Hematopoietic multipotent progenitor cell treated with erythropoietin and hydrocortisone succinate and interleukin-3 and kit ligand, for 6 days (in vitro differentiated cells): ENCODE measurements around the gene WIPI1.
A peak's percentile ranks its signal among the peaks of the same experiment; 100 is the strongest.
"Not testable (repeated sequence)": the region's sequence is repeated elsewhere in the genome, so short reads cannot be mapped to it uniquely, and the experiment has no call there.

Experiments
- DNase-seq: peaks from one replicate; pipeline ENCODE4 v3.0.0-alpha.2; 2015

Gene WIPI1, protein sequence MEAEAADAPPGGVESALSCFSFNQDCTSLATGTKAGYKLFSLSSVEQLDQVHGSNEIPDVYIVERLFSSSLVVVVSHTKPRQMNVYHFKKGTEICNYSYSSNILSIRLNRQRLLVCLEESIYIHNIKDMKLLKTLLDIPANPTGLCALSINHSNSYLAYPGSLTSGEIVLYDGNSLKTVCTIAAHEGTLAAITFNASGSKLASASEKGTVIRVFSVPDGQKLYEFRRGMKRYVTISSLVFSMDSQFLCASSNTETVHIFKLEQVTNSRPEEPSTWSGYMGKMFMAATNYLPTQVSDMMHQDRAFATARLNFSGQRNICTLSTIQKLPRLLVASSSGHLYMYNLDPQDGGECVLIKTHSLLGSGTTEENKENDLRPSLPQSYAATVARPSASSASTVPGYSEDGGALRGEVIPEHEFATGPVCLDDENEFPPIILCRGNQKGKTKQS

DNA sequence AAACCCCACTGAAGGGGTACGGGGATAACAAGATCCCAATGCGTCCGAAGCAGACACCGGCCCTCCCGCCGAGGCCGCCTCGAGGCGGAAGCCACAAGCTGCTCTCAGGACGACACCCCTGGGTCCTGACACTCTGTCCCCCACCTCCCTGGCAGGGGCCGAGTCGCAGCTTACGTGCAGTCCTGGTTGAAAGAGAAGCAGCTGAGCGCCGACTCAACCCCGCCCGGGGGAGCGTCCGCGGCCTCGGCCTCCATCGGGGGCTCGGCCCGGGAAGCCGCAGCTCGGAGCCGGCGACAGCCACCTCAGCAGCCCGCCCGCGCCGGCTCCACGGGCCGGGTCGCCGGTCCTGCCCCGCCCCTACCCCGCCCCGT, at the start of gene WIPI1:
Gene WIPI1 (minus strand): TSS at position 329 of the 371 bp plus-strand sequence. CDS start 75 bp downstream, at position 254.
- DNase-seq, result no peak

DNA sequence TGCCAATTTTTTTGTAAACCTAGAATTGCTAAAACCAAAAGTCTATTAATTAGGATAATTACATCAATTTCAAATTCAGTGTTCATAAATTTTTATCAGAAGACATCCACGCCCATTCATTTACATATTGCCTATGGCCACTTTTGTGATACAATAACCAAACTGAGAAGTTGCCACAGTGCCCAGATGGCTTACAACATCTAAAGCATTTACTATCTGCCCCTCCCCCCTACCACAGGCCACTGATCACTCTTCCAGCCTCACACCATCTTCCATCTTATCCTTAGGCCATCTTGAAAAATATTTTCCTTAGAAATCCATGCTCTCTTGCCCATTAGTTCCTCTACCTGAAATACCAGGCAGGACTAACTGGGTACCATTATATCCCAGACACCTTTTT, 48.7 kb upstream of the WIPI1 start:
- peak; percentile 58 for DNase-seq

DNA sequence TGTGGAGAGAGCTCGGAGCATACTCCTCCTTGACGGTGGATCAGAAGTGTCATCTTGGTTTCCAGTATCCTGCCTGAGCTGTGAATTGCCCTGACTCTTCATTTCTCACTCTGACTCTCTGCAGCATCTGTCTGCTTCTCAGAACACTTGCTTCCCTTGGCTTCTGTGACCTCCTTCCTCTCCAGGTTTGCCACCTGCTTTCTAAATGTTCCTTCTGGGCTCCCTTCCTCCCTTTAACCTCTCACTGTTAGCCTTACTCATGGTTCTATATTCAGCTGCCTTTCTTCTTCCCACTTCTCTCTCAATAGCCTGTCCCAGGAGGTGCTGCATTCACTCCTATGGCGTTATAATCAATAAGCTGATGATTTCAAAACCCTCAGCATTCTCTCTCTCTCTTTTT, 43.8 kb upstream of the WIPI1 start:
- no peak for DNase-seq

DNA sequence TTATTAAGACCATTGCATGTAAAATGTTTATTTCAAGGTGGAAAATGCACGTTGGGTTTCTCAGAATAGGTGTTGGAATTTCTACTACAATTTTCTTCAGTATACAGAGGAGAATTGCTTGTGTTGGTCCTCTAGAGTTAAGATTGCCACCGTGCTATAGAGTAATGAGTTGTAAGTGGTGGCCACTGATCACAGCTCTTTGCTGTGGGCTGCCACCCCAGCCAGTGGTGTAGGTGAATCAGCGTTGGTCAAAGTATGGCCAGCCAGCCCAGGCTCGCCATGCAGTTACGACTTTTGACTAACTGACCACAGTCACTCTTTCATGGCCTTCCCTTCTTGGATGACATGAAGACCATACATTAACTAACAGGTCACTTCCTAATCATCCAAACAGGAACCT, 42.3 kb upstream of the WIPI1 start:
- DNase-seq, result no peak

DNA sequence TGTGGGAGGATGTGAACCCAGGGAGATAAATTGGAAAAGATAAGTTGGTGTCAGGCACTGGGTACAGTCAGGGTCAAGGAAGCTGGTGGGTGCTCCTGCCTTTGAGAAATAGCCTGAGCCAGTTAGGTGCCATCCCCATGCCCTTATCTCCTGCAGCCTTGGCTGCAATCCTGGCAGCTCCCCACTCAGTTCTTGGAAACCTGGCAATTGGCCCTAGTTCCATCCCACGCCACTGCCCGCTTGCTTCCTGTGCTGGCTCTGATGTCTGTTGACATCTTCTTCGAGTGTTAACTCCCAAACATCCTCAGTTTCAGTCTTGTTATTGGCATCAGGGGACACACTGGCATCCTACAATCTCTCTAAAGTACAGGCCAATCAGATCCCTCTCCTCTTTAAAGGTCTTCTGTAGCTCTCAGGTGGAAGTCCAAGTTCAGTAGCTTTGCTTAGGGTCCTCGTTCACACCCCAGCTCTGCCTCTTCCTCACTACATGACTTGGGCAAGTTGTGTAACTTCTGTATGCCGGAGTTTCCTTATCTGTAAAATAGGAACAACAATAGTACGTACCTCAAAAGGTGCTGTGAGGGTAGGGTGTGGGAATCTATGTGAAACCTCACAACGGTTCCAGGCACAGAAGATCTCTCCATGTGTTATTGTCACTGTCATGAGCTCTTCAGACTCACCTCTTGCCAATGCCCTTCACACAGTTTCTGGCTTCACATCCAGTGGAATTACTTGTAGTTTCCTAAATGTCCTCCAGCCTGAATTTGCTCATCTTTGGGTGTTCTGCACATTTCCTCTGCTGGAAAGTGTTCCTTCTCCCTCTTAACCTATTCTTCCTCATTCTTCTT, 41.4 kb upstream of the WIPI1 start:
- DNase-seq, result peak; percentile 68

DNA sequence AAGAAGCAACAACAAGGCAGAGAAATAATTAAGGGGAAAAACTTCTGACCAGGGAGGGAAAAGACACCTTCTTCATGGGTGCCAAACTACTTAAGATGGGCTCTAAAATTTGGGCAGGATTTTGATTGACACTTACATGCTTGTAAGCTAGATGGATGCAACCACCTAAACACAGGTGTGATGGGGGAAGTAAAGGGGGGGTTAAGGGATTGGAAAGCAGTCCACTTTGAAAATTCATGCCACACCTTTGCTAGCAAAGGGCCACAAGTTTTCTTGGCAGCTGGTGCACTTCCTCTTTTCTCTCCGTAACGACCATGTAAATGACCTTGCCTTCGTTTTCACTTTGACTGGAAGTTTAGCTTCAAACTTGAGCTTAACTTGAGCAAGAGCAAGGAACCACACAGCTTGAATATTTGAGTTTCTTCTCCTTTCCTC, 40.6 kb upstream of the WIPI1 start:
- peak; percentile 84 for DNase-seq

DNA sequence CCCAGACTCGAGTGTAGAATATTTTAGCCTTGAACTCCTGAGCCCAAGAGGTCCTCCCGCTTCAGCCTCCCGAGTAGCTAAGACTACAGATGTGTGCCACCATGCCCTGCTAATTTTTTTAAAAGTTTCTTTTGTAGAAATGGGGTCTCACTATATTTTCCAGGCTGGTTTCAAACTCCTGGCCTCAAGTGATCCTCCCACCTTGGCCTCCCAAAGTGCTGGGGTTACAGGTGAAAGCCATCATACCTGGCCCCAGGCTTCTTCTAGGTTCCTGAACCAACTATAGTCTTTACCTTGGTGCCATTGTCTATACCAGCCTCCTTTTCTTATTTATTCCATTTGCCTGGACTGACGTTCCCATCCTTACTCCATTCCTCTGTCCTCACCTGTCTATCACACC, 37.8 kb upstream of the WIPI1 start:
- DNase-seq, result no peak

DNA sequence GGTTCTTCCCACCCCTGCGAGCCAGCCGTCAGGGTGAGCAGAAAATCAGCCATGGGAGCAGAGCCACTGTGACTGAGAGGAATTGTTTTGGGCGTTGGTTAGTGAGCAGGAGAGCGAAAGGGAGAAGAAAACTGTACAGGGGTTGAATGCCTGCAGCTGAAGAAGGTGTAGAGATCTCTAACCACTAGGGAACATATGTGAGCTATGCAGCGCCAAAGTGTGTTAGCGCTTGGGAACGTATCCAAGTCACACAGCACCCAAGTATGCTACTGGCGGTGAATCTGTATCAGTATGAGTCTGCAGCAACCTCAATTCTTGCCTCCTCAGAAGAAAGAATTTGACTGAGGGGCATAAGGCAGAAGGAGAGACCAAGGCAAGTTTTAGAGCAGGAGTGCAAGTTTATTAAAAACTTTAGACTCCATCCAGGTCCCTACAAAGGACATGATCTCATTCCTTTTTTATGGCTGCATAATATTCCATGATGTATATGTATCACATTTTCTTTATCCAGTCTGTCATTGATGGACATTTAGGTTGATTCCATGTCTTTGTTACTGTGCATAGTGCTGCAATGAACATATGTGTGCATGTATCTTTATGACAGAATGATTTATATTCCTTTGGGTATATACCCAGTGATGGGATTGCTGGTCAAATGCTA, 35.2 kb upstream of the WIPI1 start:
- DNase-seq, result not testable (repeated sequence)

DNA sequence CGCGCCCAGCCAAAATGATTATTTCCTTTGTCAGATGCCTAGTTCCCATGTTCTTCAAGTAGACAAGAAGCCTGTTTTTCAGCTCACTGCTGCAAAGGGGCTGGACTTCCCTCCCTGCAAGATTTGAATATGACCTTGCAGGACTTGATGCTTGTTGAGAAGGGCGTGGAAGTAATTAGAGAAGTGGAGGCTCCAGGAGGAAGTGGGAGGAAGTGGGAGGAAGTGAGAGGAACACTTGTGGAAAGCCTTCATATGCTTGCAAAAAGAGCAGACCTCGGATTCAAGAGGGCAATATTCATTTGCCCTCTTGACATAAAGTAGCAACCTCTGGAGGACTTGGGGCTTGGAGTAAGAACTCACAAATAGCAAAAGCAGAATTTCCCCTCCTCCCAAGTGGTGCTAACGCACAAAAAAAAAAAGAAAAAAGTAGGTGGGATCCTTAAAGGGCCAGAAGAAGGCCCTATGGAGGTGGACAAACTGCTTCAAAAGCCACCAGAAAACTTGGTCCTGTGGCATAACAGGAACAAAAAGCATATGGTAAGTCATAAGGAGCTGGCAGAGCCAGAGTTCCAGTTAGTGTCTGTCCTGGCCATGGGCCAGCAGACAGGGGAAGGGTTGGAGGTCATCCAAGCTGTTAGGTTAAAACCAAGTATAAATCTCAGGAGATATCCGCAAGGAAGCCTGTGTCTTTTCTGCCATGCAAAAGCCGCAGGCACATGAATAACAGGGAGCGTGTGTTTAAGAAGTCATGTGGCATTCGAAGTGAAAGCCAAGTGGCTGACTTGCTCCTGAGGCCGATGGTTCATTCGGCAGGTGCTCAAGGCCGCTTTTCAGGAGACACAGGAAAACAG, 34.3 kb upstream of the WIPI1 start:
- DNase-seq, result peak; percentile 28

DNA sequence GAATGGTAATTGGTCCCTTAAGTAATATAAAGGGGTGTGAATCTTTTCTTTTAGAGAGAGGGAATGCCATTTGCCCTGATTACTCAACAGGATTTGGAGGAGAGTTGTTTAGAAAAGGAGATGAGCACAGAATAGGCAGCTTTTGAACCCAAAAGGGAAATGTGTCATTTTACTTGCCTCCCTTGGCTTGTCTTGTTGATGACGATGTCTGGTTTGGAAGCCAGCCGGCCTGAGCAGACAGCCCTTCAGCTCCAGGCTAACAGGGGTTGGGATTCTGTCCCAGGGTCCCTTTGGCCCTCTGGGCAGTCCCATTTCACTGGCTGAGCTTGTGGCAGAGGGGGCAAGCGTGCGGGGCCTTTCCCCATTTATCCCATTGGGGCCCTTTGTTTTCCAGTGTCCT, 32.6 kb upstream of the WIPI1 start:
- DNase-seq, result no peak

DNA sequence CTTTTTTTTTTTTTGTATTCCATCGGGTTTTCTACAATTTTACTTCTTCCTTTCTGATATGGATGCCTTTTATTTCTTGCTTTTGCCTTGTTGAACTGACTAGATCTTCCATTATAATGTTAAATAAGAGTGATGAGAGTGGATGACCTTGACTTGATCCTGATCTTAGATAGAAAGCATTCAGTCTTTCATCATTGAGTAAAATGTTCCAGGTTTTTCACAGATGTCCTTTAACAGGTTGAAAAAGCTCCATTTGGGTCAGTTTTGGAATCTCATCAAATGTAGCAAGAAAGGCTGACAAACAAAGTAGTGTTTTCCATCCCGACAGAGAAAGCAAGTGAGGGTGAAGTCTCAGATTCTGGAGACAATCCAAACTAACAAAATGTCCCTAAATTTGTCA, 27.2 kb upstream of the WIPI1 start:
- no peak for DNase-seq

DNA sequence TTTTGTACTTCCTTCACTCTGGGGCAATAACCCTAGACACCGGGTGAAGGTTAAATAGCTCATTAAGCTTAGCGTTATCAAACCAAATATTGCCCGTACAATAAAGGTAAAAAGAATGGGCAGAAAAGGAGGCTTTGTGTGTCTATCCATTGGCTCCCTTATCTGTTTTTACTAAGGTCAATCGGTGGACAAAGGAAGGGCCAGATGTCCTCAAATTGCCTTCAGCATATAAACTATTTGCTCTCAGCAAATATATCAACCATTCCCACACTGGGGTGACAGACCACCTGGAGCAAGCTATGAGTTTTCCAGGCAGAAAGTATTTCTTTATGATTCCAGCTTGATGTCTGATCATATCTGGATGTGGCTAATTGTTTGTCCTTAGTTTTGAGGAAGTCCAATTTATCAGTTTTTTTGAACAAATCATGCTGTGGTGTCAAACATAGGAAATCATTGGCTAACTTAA, 25.3 kb upstream of the WIPI1 start:
- no peak for DNase-seq

DNA sequence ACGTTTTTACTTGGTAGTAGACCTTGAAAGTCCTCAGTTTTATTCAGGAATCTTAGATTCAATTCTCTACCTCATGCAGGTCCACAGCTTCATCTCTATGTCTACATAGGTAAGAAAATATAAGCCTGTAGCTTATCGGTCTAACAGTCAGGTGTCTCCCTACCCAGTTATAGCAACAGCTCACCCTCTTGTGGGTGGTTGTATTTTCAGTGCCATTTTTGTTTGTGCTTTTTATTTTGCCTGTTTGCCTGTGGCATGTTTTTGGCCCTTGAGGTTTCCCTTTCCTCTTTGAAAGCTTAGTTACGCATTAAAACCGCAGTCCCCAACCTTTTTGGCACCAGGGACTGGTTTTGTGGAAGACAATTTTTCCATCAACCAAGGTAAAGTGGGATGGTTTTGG, 23.6 kb upstream of the WIPI1 start:
- no peak for DNase-seq

DNA sequence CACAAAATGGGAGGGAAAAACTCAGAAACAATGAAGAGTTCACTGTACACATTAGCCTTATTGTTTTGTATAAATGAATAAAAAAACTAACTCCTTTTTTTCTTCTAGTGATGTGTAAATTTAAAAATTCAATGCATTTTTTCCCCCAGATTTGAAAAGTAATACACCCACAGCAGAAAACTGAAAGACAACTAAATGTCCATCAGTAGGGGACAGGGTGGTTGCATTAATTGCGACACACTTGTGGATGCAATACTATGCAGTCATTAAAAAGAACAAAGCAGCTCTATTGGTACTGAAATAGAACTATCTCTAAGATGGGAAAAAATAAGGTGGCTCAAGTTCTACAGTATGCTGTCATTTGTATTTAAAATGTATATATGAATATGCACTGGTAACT, 13.7 kb upstream of the WIPI1 start:
- no peak for DNase-seq

DNA sequence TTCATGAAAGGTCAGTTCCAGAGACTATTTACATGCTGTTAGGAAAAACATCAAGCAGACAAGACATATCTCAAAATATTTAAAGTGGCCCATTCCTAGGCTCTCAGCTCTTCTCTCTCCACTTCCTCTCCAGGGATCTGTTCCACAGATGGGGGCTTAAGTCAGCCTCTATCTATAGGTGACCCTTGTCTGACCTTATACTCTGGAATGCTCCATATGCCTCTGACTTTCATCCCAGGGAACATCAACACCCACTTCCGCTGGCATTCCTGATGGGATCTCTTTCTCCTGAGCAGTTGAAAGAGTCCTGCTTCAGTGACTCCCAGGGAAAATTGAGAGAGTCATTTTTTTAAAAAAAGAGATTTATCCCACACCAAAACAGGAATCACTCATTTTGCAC, 11.5 kb upstream of the WIPI1 start:
- DNase-seq, result no peak

DNA sequence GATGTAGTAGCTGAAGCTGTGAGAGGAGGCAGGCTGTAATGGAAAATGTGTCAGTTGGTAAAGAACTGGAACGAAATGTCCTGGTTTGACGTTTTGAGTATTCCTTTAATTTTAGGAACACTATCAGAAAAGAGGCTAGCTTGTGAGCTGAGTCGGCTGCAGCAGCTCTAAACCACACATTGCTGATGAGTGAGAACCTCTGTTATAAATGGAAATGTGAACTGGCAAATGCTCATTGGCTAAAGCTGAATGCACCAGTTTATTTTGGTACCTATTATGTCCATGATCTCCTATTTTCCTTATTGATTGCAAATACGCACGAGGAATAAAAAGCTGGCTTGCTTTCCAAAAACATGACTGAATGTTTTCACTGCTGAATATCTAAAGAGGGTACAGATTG, 11.0 kb upstream of the WIPI1 start:
- no peak for DNase-seq

DNA sequence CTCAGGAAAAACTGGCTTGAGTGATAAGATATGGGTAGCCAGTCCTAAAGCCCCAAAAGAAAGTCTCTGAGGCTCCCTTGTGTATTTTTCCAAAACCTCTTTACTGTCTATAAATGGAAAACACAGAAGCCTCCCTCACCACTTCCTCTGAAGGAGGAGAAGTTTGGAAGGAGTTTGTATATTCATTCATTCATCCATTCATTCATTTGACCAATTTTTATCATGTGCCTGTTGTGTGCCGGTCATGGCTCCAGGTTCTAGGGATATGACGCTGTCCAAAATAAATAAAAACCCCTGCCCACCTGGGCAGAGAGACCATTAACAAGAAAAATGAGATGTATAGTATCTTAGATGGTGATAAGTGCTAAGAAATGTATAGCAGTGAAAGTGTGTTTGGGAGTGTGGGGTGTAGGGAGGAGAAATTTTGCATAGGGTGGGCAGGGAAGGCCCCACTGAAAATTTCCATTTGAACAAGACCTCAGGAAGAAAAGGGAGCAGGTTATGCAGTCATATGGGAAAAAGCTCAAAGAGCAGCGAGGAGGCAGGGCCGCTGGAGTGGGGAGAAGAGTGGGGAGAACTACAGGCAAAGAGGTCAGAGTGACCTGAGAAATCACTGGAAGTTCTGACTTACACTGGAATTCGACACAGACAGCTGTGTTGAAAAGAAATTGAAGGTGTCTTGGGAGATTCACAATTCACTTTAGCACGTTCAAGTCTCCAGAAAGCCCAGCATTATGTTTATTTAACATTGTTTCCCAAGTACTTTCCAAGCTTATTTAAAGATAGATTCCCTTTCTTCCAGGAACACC, 6.1 kb upstream of the WIPI1 start:
- no peak for DNase-seq

DNA sequence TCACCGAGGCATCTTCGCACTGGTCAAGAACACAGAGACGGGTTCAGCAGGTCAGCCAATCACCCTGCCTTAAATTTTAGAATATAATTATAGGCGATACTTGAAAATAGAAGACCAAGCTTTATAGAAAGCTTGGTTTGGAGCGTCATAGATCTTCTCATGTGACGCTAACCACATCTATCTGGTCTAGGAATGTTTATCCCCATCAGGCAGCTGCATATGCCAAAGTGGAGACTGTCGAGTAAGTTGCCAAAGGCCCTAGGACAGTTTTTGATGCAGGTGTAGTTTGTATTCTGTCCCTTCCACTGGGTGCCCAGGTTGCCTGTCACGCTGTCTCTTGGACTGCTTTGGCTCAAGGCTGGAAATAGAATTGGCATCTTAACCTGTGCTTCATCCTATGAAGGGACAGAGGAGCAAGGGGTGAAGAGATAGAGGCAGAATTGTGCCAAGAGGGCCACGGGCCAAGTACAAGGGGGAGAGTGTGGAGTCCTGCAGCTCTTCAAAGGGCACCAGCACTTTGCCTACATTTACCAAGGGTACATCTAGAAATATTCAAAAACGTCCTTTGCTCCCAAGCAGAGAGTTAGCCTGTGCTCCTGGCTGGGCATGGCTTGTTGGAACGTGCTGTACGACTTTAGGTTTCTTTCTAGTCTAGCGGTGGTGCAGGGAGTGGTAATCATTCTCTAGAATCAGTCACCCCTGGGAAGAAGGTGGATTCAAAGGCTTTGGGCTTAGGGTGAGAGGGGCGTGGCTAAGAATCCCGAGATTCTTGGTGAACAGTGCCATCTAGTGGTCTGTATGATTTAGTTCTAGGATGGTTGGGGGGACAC, 5.3 kb upstream of the WIPI1 start:
- peak; percentile 98 for DNase-seq

DNA sequence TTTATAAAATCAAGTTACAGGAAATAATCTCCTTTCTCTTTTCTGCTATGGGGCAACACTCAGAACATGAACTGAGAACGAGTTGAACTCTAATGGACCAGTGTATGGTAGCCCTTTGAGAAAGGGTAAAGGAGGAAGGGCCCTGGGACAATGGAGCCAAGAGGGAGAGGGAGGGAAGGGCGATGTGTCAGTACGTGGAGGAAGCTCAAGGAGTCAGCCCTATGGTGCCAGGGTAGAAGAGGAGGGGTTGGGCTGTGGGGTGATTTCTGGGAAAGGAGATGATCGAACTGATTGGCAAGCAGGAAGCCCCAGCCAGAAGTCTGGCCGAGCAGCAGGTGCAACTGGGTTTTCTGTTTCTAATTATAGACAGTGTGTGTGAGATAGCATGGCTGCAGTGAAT, 4.3 kb upstream of the WIPI1 start:
- peak; percentile 63 for DNase-seq

DNA sequence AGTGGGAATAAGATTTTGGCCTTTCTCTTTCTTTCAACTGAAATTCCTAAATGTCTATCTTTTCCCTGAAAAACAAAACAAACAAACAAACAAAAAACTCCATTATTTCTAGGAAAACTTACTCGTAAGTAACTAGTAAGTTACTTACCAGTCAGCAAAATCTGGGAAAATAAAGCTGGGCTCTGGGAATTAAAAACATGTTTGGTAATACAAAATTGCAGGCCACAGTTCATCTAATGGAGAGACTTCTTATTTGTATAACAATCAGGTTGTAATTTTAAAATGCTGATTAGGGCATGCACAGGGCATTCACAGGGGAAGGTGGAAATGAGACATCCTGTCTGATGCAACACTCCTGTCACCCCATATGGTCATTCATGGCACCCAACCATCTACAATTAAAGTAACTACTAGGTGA, 3.8 kb upstream of the WIPI1 start:
- DNase-seq, result peak; percentile 36

DNA sequence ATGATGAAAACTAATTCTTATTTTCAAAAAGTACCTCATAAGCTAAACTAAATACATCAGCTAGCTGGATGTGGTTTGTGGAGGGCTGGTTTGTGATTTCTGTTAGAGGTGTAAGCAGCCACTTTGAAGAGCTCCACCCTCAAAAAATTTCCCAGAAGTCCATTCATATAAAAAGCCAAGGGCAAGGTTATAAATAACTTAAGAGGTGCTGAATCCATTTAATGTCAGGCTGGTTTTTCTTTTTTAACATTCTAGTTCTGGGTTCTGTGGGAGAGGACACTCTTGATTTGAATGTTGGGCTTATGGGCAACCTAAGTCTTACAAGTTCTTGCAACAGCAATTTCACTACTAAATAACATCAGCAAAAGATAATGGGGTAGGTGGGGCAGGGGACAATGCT, 3.4 kb upstream of the WIPI1 start:
- DNase-seq, result no peak
